ENCODE data around the gene TTYH3.

DNA sequence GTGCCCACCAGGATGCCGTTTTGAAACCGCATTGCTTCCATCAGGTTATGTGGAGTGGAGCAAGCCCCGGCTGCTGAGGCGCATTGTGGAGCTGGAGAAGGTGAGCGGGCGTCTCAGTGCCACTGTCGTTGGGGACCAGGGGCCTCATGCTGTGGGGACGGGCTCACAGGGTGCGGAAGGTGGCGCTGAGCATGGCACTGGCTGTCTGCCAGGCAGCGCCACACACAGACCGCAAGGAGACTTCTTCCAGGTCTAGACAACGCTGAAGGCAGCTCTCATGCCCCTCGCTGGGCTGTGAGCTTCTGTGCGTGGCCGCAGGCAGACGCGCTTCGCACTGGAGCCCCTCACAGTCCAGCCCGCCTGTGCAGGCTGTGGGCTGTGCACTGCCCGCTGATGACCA lies 44.0 kb upstream of the TTYH3 start:
- TF ChIP-seq, protein P1, sequence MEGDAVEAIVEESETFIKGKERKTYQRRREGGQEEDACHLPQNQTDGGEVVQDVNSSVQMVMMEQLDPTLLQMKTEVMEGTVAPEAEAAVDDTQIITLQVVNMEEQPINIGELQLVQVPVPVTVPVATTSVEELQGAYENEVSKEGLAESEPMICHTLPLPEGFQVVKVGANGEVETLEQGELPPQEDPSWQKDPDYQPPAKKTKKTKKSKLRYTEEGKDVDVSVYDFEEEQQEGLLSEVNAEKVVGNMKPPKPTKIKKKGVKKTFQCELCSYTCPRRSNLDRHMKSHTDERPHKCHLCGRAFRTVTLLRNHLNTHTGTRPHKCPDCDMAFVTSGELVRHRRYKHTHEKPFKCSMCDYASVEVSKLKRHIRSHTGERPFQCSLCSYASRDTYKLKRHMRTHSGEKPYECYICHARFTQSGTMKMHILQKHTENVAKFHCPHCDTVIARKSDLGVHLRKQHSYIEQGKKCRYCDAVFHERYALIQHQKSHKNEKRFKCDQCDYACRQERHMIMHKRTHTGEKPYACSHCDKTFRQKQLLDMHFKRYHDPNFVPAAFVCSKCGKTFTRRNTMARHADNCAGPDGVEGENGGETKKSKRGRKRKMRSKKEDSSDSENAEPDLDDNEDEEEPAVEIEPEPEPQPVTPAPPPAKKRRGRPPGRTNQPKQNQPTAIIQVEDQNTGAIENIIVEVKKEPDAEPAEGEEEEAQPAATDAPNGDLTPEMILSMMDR (IDR thresholded peaks at IDR 0.05), result no peak
- TF ChIP-seq POLR2A (IDR thresholded peaks at IDR 0.05), result no peak

All from thyroid gland (tissue), 4 donors.